IMR-90 (cell line): ENCODE results near the gene PPM1L. TPM values are rescaled to one million over a fixed set of nuclear protein-coding genes. Genes with fewer than 3 reads are reported as not detected.

Experiments used
- ATAC-seq: fragments of 200-7000 bp; cut with Tn5 transposase; 2 replicates; pipeline ENCODE4 v1.9.1; 2020; ENCODE audit warnings: low read depth, mild to moderate bottlenecking, moderate library complexity
- BruUV-seq: library from RNA; stranded (reverse); fragments of 400-500 nt; replicated peaks from 2 replicates; lab custom pipeline; 2021; lab: Mats Ljungman, UMichigan
- CTCF ChIA-PET: fragments of 300-600 bp; formaldehyde crosslinking; extraction: SDS; loops from one replicate; lab custom pipeline; 2021; ENCODE audit warnings: antibody characterized with exemption; lab: Yijun Ruan, JAX
- POLR2A ChIA-PET: fragments of 300-600 bp; sonication (Branson Sonifier 250); formaldehyde crosslinking; loops from one replicate; lab custom pipeline; 2022; ENCODE audit warnings: antibody characterized with exemption; ENCODE audit not compliant: unreplicated experiment; lab: Charles Lee
- DNase-seq: peaks from one replicate; pipeline ENCODE4 v3.0.0; 2013
- H2AFZ ChIP-seq: replicated peaks from 2 replicates; pipeline ENCODE3; 2013; ENCODE audit warnings: low read length, mild to moderate bottlenecking; ENCODE audit not compliant: poor library complexity
- H2AK5ac ChIP-seq: 2 replicates; pipeline ENCODE4 v1.6.1; 2013; ENCODE audit warnings: low read depth, low read length, inconsistent platforms
- H2AK9ac ChIP-seq: replicated peaks from 2 replicates; pipeline ENCODE3; 2013; ENCODE audit warnings: mild to moderate bottlenecking, low read depth, low read length, moderate library complexity; ENCODE audit not compliant: poor library complexity
- H2BK120ac ChIP-seq: 2 replicates; pipeline ENCODE4 v1.6.1; 2013; ENCODE audit warnings: low read depth, low read length, inconsistent platforms
- H2BK15ac ChIP-seq: 3 replicates; pipeline ENCODE4 v1.6.1; 2013; ENCODE audit warnings: low read depth, low read length, inconsistent platforms
- H2BK20ac ChIP-seq: 2 replicates; pipeline ENCODE4 v1.6.1; 2013; ENCODE audit warnings: low read depth, mild to moderate bottlenecking, inconsistent platforms, low read length, moderate library complexity
- H2BK5ac ChIP-seq: 2 replicates; pipeline ENCODE4 v1.6.1; 2013; ENCODE audit warnings: mild to moderate bottlenecking, low read depth, low read length, inconsistent platforms; ENCODE audit not compliant: poor library complexity, severe bottlenecking
- H3K14ac ChIP-seq: replicated peaks from 2 replicates; pipeline ENCODE4 v1.6.1; 2013; ENCODE audit warnings: low read depth, low read length, inconsistent platforms
- H3K18ac ChIP-seq: 2 replicates; pipeline ENCODE4 v1.6.1; 2013; ENCODE audit warnings: low read depth, low read length, control low read depth
- H3K23ac ChIP-seq: 2 replicates; pipeline ENCODE4 v1.6.1; 2013; ENCODE audit warnings: low read depth, low read length, inconsistent platforms
- H3K27ac ChIP-seq: 2 replicates; pipeline ENCODE4 v1.5.1; 2013; ENCODE audit warnings: mild to moderate bottlenecking, control low read depth, low read length; ENCODE audit not compliant: insufficient read depth
- H3K27me3 ChIP-seq: 2 replicates; pipeline ENCODE4 v1.6.1; 2013; ENCODE audit warnings: low read length; ENCODE audit not compliant: control insufficient read depth, insufficient read depth
- H3K36me3 ChIP-seq: 2 replicates; pipeline ENCODE4 v1.6.1; 2013; ENCODE audit warnings: low read length, mixed read lengths; ENCODE audit not compliant: control insufficient read depth, insufficient read depth
- H3K4ac ChIP-seq: 2 replicates; pipeline ENCODE4 v1.6.1; 2013; ENCODE audit warnings: low read depth, low read length, inconsistent platforms
- H3K4me1 ChIP-seq: 2 replicates; pipeline ENCODE4 v1.6.1; 2013; ENCODE audit warnings: low read length, mixed read lengths; ENCODE audit not compliant: control insufficient read depth, insufficient read depth
- H3K4me2 ChIP-seq: 2 replicates; pipeline ENCODE4 v1.6.1; 2013; ENCODE audit warnings: low read depth, mild to moderate bottlenecking, control low read depth, low read length, moderate library complexity
- H3K4me3 ChIP-seq: 2 replicates; pipeline ENCODE4 v1.5.1; 2013; ENCODE audit warnings: low read depth, mild to moderate bottlenecking, control low read depth, low read length, moderate library complexity; ENCODE audit not compliant: insufficient read depth
- H3K56ac ChIP-seq: 2 replicates; pipeline ENCODE4 v1.6.1; 2013; ENCODE audit warnings: low read length, inconsistent platforms; ENCODE audit not compliant: insufficient read depth; ENCODE audit errors: extremely low read depth
- H3K79me1 ChIP-seq, 2 experiments: 2 replicates each; pipeline ENCODE4 v1.6.1; 2013; ENCODE audit warnings: low read length in 2 of 2, inconsistent platforms in 1 of 2, low read depth in 1 of 2
- H3K9ac ChIP-seq: 2 replicates; pipeline ENCODE4 v1.6.1; 2013; ENCODE audit warnings: low read depth, low read length, control low read depth
- H3K9me1 ChIP-seq: 2 replicates; pipeline ENCODE4 v1.6.1; 2013; ENCODE audit warnings: low read length, inconsistent platforms; ENCODE audit not compliant: insufficient read depth
- H3K9me3 ChIP-seq: 2 replicates; pipeline ENCODE4 v1.6.1; 2013; ENCODE audit warnings: low read length; ENCODE audit not compliant: control insufficient read depth, insufficient read depth
- H4K20me1 ChIP-seq: 2 replicates; pipeline ENCODE4 v1.6.1; 2013; ENCODE audit warnings: low read length, inconsistent platforms; ENCODE audit not compliant: insufficient read depth
- H4K5ac ChIP-seq: 2 replicates; pipeline ENCODE4 v1.6.1; 2013; ENCODE audit warnings: mild to moderate bottlenecking, low read depth, low read length, control low read depth
- H4K8ac ChIP-seq, 2 experiments: 2 replicates each; pipeline ENCODE4 v1.6.1; 2013; ENCODE audit warnings: low read depth in 2 of 2, low read length in 2 of 2, control low read depth in 1 of 2, inconsistent platforms in 1 of 2
- H4K91ac ChIP-seq: 2 replicates; pipeline ENCODE4 v1.6.1; 2013; ENCODE audit warnings: low read depth, low read length, inconsistent platforms; ENCODE audit not compliant: insufficient read depth
- BHLHE40 ChIP-seq: fragments of 150-350 bp; IDR thresholded peaks from 2 replicates; pipeline ENCODE4 v1.6.1; 2016; ENCODE audit warnings: mild to moderate bottlenecking, low read depth, low read length
- CEBPB ChIP-seq: IDR thresholded peaks from 2 replicates; pipeline ENCODE4 v1.6.1; 2012; ENCODE audit warnings: low read depth, low read length, improper control_type of control experiment
- CHD1 ChIP-seq: IDR thresholded peaks from 2 replicates; pipeline ENCODE4 v1.6.1; 2012; ENCODE audit warnings: low read depth, low read length, improper control_type of control experiment
- CTCF ChIP-seq: conservative IDR thresholded peaks from 2 replicates; pipeline ENCODE4 v1.5.1; 2012; ENCODE audit warnings: mild to moderate bottlenecking, low read depth, low read length, improper control_type of control experiment
- ELK1 ChIP-seq: fragments of 150-350 bp; IDR thresholded peaks from 2 replicates; pipeline ENCODE4 v1.6.1; 2016; ENCODE audit warnings: low read depth, mild to moderate bottlenecking, low read length, moderate library complexity, borderline replicate concordance
- FOS ChIP-seq: fragments of 150-350 bp; IDR thresholded peaks from 2 replicates; pipeline ENCODE4 v1.6.1; 2016; ENCODE audit warnings: low read depth, low read length
- MAFK ChIP-seq: IDR thresholded peaks from 2 replicates; pipeline ENCODE4 v1.6.1; 2012; ENCODE audit warnings: low read depth, low read length, improper control_type of control experiment
- MXI1 ChIP-seq: IDR thresholded peaks from 2 replicates; pipeline ENCODE4 v1.6.1; 2012; ENCODE audit warnings: low read depth, mild to moderate bottlenecking, low read length, moderate library complexity, borderline replicate concordance
- POLR2A ChIP-seq: IDR thresholded peaks from 2 replicates; pipeline ENCODE4 v1.6.1; 2012; ENCODE audit warnings: mild to moderate bottlenecking, low read depth, low read length
- RCOR1 ChIP-seq: IDR thresholded peaks from 2 replicates; pipeline ENCODE4 v1.6.1; 2012; ENCODE audit warnings: mild to moderate bottlenecking, low read length, improper control_type of control experiment; ENCODE audit not compliant: insufficient replicate concordance
- RFX5 ChIP-seq: IDR thresholded peaks from 2 replicates; pipeline ENCODE4 v1.8.0; 2012; ENCODE audit warnings: low read depth, mild to moderate bottlenecking, low read length, moderate library complexity
- SMC3 ChIP-seq: fragments of 150-350 bp; IDR thresholded peaks from 2 replicates; pipeline ENCODE4 v1.6.1; 2016; ENCODE audit warnings: low read depth, mild to moderate bottlenecking, antibody characterized with exemption, low read length, moderate library complexity
- USF2 ChIP-seq: fragments of 150-350 bp; IDR thresholded peaks from 2 replicates; pipeline ENCODE4 v1.6.1; 2017; ENCODE audit warnings: mild to moderate bottlenecking, antibody characterized with exemption, low read length, low read depth
- WGBS, 2 experiments: methylation state at CpG; one replicate each; pipeline versions ENCODE4 v1.1.5 to v1.1.7; 2013; ENCODE audit warnings: missing lambda C conversion rate in 2 of 2; ENCODE audit not compliant: insufficient read length in 1 of 2; ENCODE audit errors: extremely low coverage in 2 of 2; 5-methylcytosine and 5-hydroxymethylcytosine counted together
- dilution Hi-C: fragments of 300-500 bp; cut with HindIII; formaldehyde crosslinking; loops from one replicate; pipeline ENCODE4 v1.14.3; 2018; ENCODE audit warnings: low sequenced_read_pairs; ENCODE audit not compliant: unreplicated experiment
- in situ Hi-C: fragments of 300-500 bp; cut with MboI; formaldehyde crosslinking; loops from 3 replicates; pipeline ENCODE4 v1.14.3; 2019; ENCODE audit warnings: low sequenced_read_pairs, inconsistent platforms, mixed read lengths
- intact Hi-C: fragments of 100-400 bp; cut with micrococcal nuclease; formaldehyde crosslinking; loops from 2 replicates; pipeline ENCODE4 v1.10.0; 2022
- polyA plus RNA-seq, 3 experiments: library from polyadenylated mRNA; depleted of rRNA; stranded (reverse); fragments of >200 nt; gene quantifications; 2 replicates each; pipeline ENCODE4 v1.2.3, GENCODE V29; 2012; ENCODE audit warnings: low replicate concordance in 1 of 3
- total RNA-seq: library from RNA; depleted of rRNA; stranded (reverse); fragments of >200 nt; gene quantifications from 2 replicates; pipeline ENCODE4 v1.2.3, GENCODE V29; 2012

PPM1L gene
- total and polyA plus RNA-seq, 2 of the 4 experiments (the other 2 are of a cell fraction), result 0.14 to 0.18 TPM

- H3K79me1 ChIP-seq, result no peaks in the 10 kb centered on the region
- H3K9me1 ChIP-seq, result no peaks in the 10 kb centered on the region
- H2BK120ac ChIP-seq, result no peak overlapping the region
- no peak overlapping the region for H3K56ac ChIP-seq
- no peaks in the 10 kb centered on the region for H3K4me1 ChIP-seq
- no peak overlapping the region for H4K91ac ChIP-seq
- H3K36me3 ChIP-seq, result no peaks in the 10 kb centered on the region
- no peaks in the 10 kb centered on the region for H4K20me1 ChIP-seq
- BruUV-seq, result no TSS peak
- H3K4me3 ChIP-seq, result no peak overlapping the region
- no peak overlapping the region for H4K8ac ChIP-seq
- no peak overlapping the region for H3K23ac ChIP-seq
- DNase-seq (no peak), ATAC-seq (no peak)
- WGBS, 2 experiments, result no CpG with 5 or more reads among the region's 2 CpGs
- ChIA-PET CTCF (no interaction called here), POLR2A (no interaction called here)
- dilution Hi-C loops (no loop called here), in situ Hi-C loops (no loop called here), intact Hi-C loops (no loop called here)
- no peak overlapping the region for H2AFZ ChIP-seq
- no peak overlapping the region for H3K9ac ChIP-seq
- no peak overlapping the region for H3K18ac ChIP-seq
- H3K14ac ChIP-seq, result no peak overlapping the region
- TF ChIP-seq FOS (no peak), BHLHE40 (no peak), ELK1 (no peak), RCOR1 (no peak), RFX5 (no peak), MAFK (no peak), SMC3 (no peak), MXI1 (no peak), CTCF (no peak), USF2 (no peak), CEBPB (no peak), CHD1 (no peak), POLR2A (no peak)
- H3K4ac ChIP-seq, result no peak overlapping the region
- H3K27ac ChIP-seq, result no peak overlapping the region
- no peak overlapping the region for H2BK5ac ChIP-seq
- H2BK15ac ChIP-seq, result no peak overlapping the region
- no peaks in the 10 kb centered on the region for H3K9me3 ChIP-seq
- H3K4me2 ChIP-seq, result no peak overlapping the region
- H2AK9ac ChIP-seq, result no peak overlapping the region
- H2BK20ac ChIP-seq, result no peak overlapping the region
- no peak overlapping the region for H2AK5ac ChIP-seq
- H3K27me3 ChIP-seq, result no peaks in the 10 kb centered on the region
- no peak overlapping the region for H4K5ac ChIP-seq
Measured at GRCh38 chr3:160869825-160870224, 113.8 kb downstream of the PPM1L start.
